Cardiac fibroblast (primary cell): ENCODE measurements around the gene NECTIN3.

ENCODE experiments used
- DNase-seq, 2 donors: peaks; one replicate each; pipeline versions ENCODE4 v3.0.0 to v3.0.0-alpha.2; 2010; ENCODE audit warnings: low read depth in 2 of 2
- H3K4me3 ChIP-seq, 2 donors: replicated peaks in 1 of 2; 1 replicate in 1 of 2; 2 replicates in 1 of 2; pipeline ENCODE4 v1.5.1; 2011; ENCODE audit warnings: low read depth in 2 of 2, low read length in 2 of 2, mild to moderate bottlenecking in 2 of 2, moderate library complexity in 1 of 2
- CTCF ChIP-seq: IDR thresholded peaks from one replicate; pipeline ENCODE4 v1.5.1; 2011; ENCODE audit warnings: low read depth, mild to moderate bottlenecking, low read length, inconsistent platforms

Gene NECTIN3

GRCh38 chr3:111035902-111036301 lies 35.7 kb upstream of the NECTIN3 start:
- no peak overlapping the region for H3K4me3 ChIP-seq
- no peak for DNase-seq
- no peak for TF ChIP-seq CTCF

GRCh38 chr3:111040959-111041358 lies 30.7 kb upstream of the NECTIN3 start:
- no peak overlapping the region for H3K4me3 ChIP-seq
- no peak for TF ChIP-seq CTCF
- no peak for DNase-seq

GRCh38 chr3:111045564-111045963 lies 26.1 kb upstream of the NECTIN3 start:
- H3K4me3 ChIP-seq: no peak overlapping the region
- peak; percentile 1 to 43 for DNase-seq
- no peak for TF ChIP-seq CTCF

- no peak overlapping the region for H3K4me3 ChIP-seq
- TF ChIP-seq CTCF: no peak
- no peak for DNase-seq
Measured at GRCh38 chr3:111047042-111047441, 24.6 kb upstream of the NECTIN3 start.

- peak in 1 of 2 donors; percentile 0 for DNase-seq
Measured at GRCh38 chr3:111047812-111048435, 23.7 kb upstream of the NECTIN3 start.

GRCh38 chr3:111051354-111051753 lies 20.3 kb upstream of the NECTIN3 start:
- no peak for TF ChIP-seq CTCF
- DNase-seq: no peak
- H3K4me3 ChIP-seq: no peak overlapping the region

More at GRCh38 chr3:111047812-111048435, 23.7 kb upstream of the NECTIN3 start:
- TF ChIP-seq CTCF: no peak
- no peak overlapping the region for H3K4me3 ChIP-seq

- DNase-seq: no peak
- no peak for TF ChIP-seq CTCF
- H3K4me3 ChIP-seq: no peak overlapping the region
Measured at GRCh38 chr3:111068574-111068973, 3.0 kb upstream of the NECTIN3 start.
